Naive thymus-derived CD4-positive, alpha-beta T cell (primary cell): Measurements from ENCODE around the gene FER. TPM values are rescaled to one million over a fixed set of nuclear protein-coding genes. Genes with fewer than 3 reads are reported as not detected.
"Not testable (repeated sequence)": the region's sequence is repeated elsewhere in the genome, so short reads cannot be mapped to it uniquely, and the experiment has no call there.

Experiments used
- ATAC-seq: fragments of 150-1000 bp; cut with Tn5 transposase; 2 replicates; pipeline ENCODE4 v1.10.0; 2021; ENCODE audit warnings: mild to moderate bottlenecking, moderate library complexity
- CTCF ChIA-PET: fragments of 350-600 bp; sonication (Branson Sonifier 250); formaldehyde crosslinking; loops from one replicate; lab custom pipeline; 2021; ENCODE audit warnings: antibody characterized with exemption; lab: Charles Lee
- POLR2A ChIA-PET: fragments of 350-600 bp; sonication (Branson Sonifier 250); formaldehyde crosslinking; loops from one replicate; lab custom pipeline; 2021; ENCODE audit warnings: antibody characterized with exemption, inconsistent platforms; lab: Charles Lee
- DNase-seq, 9 donors: peaks; one replicate each; pipeline versions ENCODE4 v3.0.0 to v3.0.0-alpha.2; 2020 to 2022; ENCODE audit warnings: mixed read lengths in 1 of 9
- H3K27ac ChIP-seq: one replicate; pipeline ENCODE4 v1.7.0; 2013; ENCODE audit warnings: mild to moderate bottlenecking, low read depth, low read length, moderate library complexity
- H3K27me3 ChIP-seq, 2 donors: one replicate each; pipeline ENCODE4 v1.7.0; 2013; ENCODE audit warnings: low read length in 2 of 2, mild to moderate bottlenecking in 2 of 2, moderate library complexity in 2 of 2; ENCODE audit not compliant: control insufficient read depth in 2 of 2, insufficient read depth in 2 of 2
- H3K36me3 ChIP-seq, 3 experiments: 1 replicate in 2 of 3; 2 replicates in 1 of 3; pipeline ENCODE4 v1.7.0; 2013; ENCODE audit warnings: low read length in 3 of 3, mild to moderate bottlenecking in 3 of 3, moderate library complexity in 1 of 3; ENCODE audit not compliant: insufficient read depth in 3 of 3, control insufficient read depth in 2 of 3
- H3K4me1 ChIP-seq, 2 donors: one replicate each; pipeline ENCODE4 v1.7.0; 2013; ENCODE audit warnings: low read length in 2 of 2, mild to moderate bottlenecking in 2 of 2, moderate library complexity in 1 of 2; ENCODE audit not compliant: control insufficient read depth in 2 of 2, insufficient read depth in 2 of 2
- H3K4me3 ChIP-seq: 2 replicates; pipeline ENCODE4 v1.7.0; 2013; ENCODE audit warnings: mild to moderate bottlenecking, low read length
- H3K9me3 ChIP-seq, 3 experiments: 1 replicate in 2 of 3; 2 replicates in 1 of 3; pipeline ENCODE4 v1.7.0; 2013; ENCODE audit warnings: low read length in 3 of 3; ENCODE audit not compliant: control insufficient read depth in 2 of 3
- H3K27ac Mint-ChIP-seq, 9 donors: one replicate each; pipeline ENCODE4 v1.8.0; 2020 to 2022; ENCODE audit warnings: mixed read lengths in 9 of 9, mild to moderate bottlenecking in 8 of 9, moderate library complexity in 5 of 9, inconsistent platforms in 2 of 9
- H3K27me3 Mint-ChIP-seq, 5 donors: one replicate each; pipeline ENCODE4 v1.8.0; 2021 to 2022; ENCODE audit warnings: mixed read lengths in 5 of 5, mild to moderate bottlenecking in 1 of 5
- H3K36me3 Mint-ChIP-seq, 5 donors: one replicate each; pipeline ENCODE4 v1.8.0; 2020 to 2022; ENCODE audit warnings: mixed read lengths in 5 of 5, mild to moderate bottlenecking in 3 of 5, inconsistent platforms in 1 of 5
- H3K4me1 Mint-ChIP-seq, 7 donors: one replicate each; pipeline ENCODE4 v1.8.0; 2020 to 2022; ENCODE audit warnings: mixed read lengths in 7 of 7, mild to moderate bottlenecking in 3 of 7, inconsistent platforms in 1 of 7
- H3K4me3 Mint-ChIP-seq, 10 donors: one replicate each; pipeline ENCODE4 v1.8.0; 2020 to 2022; ENCODE audit warnings: mild to moderate bottlenecking in 10 of 10, mixed read lengths in 10 of 10, moderate library complexity in 6 of 10, inconsistent platforms in 2 of 10
- H3K9me3 Mint-ChIP-seq, 11 donors: one replicate each; pipeline ENCODE4 v1.8.0; 2020 to 2022; ENCODE audit warnings: mixed read lengths in 11 of 11, mild to moderate bottlenecking in 4 of 11, inconsistent platforms in 1 of 11, moderate library complexity in 1 of 11
- intact Hi-C, 2 donors: fragments of 100-400 bp; cut with micrococcal nuclease; formaldehyde crosslinking; loops; one replicate each; pipeline ENCODE4 v1.15.1; 2023
- polyA plus RNA-seq, 2 donors: library from polyadenylated mRNA; unstranded; fragments of 300-500 nt; fragmentation: Illumina TruSeq; gene quantifications; one replicate each; pipeline ENCODE4 v1.2.3, GENCODE V29; 2021
- total RNA-seq, 6 experiments: library from RNA in 5 of 6; stranded (reverse) in 5 of 6; gene quantifications; 1 replicate in 5 of 6; 2 replicates in 1 of 6; pipeline ENCODE4 v1.2.3 and lab custom pipeline; 2021 to 2026

FER gene
- total and polyA plus RNA-seq, 7 experiments from 2014 or later = 2.7 to 17.6 (median 13.8) TPM

GRCh38 chr5:109049565-109049964 lies 301.9 kb downstream of the FER start:
- Mint-ChIP-seq H3K4me1 (no peaks in the 10 kb centered on the region), H3K4me3 (no peak overlapping the region), H3K36me3 (peaks cover 0 to 48% (median 19%) of the 10 kb centered on the region in 5 donors), H3K27ac (no peak overlapping the region), H3K9me3 (no peaks in the 10 kb centered on the region), H3K27me3 (no peaks in the 10 kb centered on the region)
- intact Hi-C loops = no loop called here
- CTCF ChIA-PET = no interaction called here
- DNase-seq (no peak), ATAC-seq (no peak)
- no peaks in the 10 kb centered on the region for H3K27me3 ChIP-seq
- H3K36me3 ChIP-seq = no peaks in the 10 kb centered on the region
- H3K4me1 ChIP-seq = no peaks in the 10 kb centered on the region
- H3K4me3 ChIP-seq = no peak overlapping the region
- POLR2A ChIA-PET = no interaction called here
- H3K27ac ChIP-seq = no peak overlapping the region
- no peaks in the 10 kb centered on the region for H3K9me3 ChIP-seq

- H3K9me3 Mint-ChIP-seq, H3K27ac Mint-ChIP-seq, H3K36me3 ChIP-seq, DNase-seq, ATAC-seq, H3K4me3 Mint-ChIP-seq, H3K27me3 ChIP-seq, intact Hi-C loops, H3K4me1 Mint-ChIP-seq, POLR2A ChIA-PET, H3K9me3 ChIP-seq, CTCF ChIA-PET, H3K27ac ChIP-seq, H3K4me3 ChIP-seq, H3K4me1 ChIP-seq, H3K27me3 Mint-ChIP-seq: not testable (repeated sequence)
- peaks cover 0 to 47% (median 19%) of the 10 kb centered on the region in 5 donors for H3K36me3 Mint-ChIP-seq
Observed at GRCh38 chr5:109050321-109050720, 302.6 kb downstream of the FER start.

- H3K9me3 ChIP-seq, H3K9me3 Mint-ChIP-seq, intact Hi-C loops, H3K27me3 ChIP-seq, H3K4me1 Mint-ChIP-seq, H3K36me3 ChIP-seq, H3K27ac ChIP-seq, DNase-seq, ATAC-seq, H3K4me3 ChIP-seq, H3K4me3 Mint-ChIP-seq, H3K27ac Mint-ChIP-seq, CTCF ChIA-PET, H3K27me3 Mint-ChIP-seq, POLR2A ChIA-PET, H3K4me1 ChIP-seq: not testable (repeated sequence)
- peaks cover 0 to 45% (median 19%) of the 10 kb centered on the region in 5 donors for H3K36me3 Mint-ChIP-seq
Observed at GRCh38 chr5:109052216-109052615, 304.5 kb downstream of the FER start.

- no peaks in the 10 kb centered on the region for H3K27me3 ChIP-seq
- H3K4me1 Mint-ChIP-seq = no peaks in the 10 kb centered on the region
- DNase-seq (no peak), ATAC-seq (no peak)
- H3K27ac Mint-ChIP-seq = no peak overlapping the region
- ChIA-PET POLR2A (no interaction called here), CTCF (no interaction called here)
- no peaks in the 10 kb centered on the region for H3K36me3 ChIP-seq
- no peaks in the 10 kb centered on the region for H3K27me3 Mint-ChIP-seq
- no peak overlapping the region for H3K4me3 Mint-ChIP-seq
- H3K36me3 Mint-ChIP-seq = peaks cover 0 to 44% (median 21%) of the 10 kb centered on the region in 5 donors
- intact Hi-C loops = no loop called here
- H3K9me3 ChIP-seq = no peaks in the 10 kb centered on the region
- peaks cover 0 to 1% (median 0%) of the 10 kb centered on the region in 11 donors for H3K9me3 Mint-ChIP-seq
- no peaks in the 10 kb centered on the region for H3K4me1 ChIP-seq
- no peak overlapping the region for H3K4me3 ChIP-seq
- no peak overlapping the region for H3K27ac ChIP-seq
Observed at GRCh38 chr5:109053995-109054417, 306.3 kb downstream of the FER start.

- no peaks in the 10 kb centered on the region for H3K4me1 ChIP-seq
- H3K4me1 Mint-ChIP-seq = no peaks in the 10 kb centered on the region
- no peak overlapping the region for H3K4me3 ChIP-seq
- H3K9me3 Mint-ChIP-seq = peaks cover 0 to 2% (median 0%) of the 10 kb centered on the region in 11 donors
- DNase-seq (no peak), ATAC-seq (no peak)
- ChIA-PET CTCF (no interaction called here), POLR2A (no interaction called here)
- H3K9me3 ChIP-seq = no peaks in the 10 kb centered on the region
- peaks cover 0 to 12% (median 3%) of the 10 kb centered on the region in 5 donors for H3K36me3 Mint-ChIP-seq
- H3K36me3 ChIP-seq = no peaks in the 10 kb centered on the region
- H3K27ac Mint-ChIP-seq = no peak overlapping the region
- H3K27me3 ChIP-seq = no peaks in the 10 kb centered on the region
- intact Hi-C loops = no loop called here
- H3K27me3 Mint-ChIP-seq = no peaks in the 10 kb centered on the region
- no peak overlapping the region for H3K4me3 Mint-ChIP-seq
- no peak overlapping the region for H3K27ac ChIP-seq
Observed at GRCh38 chr5:109060378-109061025, 312.8 kb downstream of the FER start.

- Histone ChIP-seq H3K9me3 (no peaks in the 10 kb centered on the region), H3K27me3 (no peaks in the 10 kb centered on the region), H3K36me3 (no peaks in the 10 kb centered on the region), H3K4me1 (no peaks in the 10 kb centered on the region), H3K4me3 (no peak overlapping the region), H3K27ac (no peak overlapping the region)
- intact Hi-C loops = no loop called here
- peaks cover 0 to 2% (median 0%) of the 10 kb centered on the region in 11 donors for H3K9me3 Mint-ChIP-seq
- ChIA-PET CTCF (no interaction called here), POLR2A (no interaction called here)
- DNase-seq (no peak), ATAC-seq (no peak)
- no peaks in the 10 kb centered on the region for H3K27me3 Mint-ChIP-seq
- H3K4me3 Mint-ChIP-seq = no peak overlapping the region
- H3K36me3 Mint-ChIP-seq = peaks cover 0 to 9% (median 8%) of the 10 kb centered on the region in 5 donors
- H3K27ac Mint-ChIP-seq = no peak overlapping the region
- no peaks in the 10 kb centered on the region for H3K4me1 Mint-ChIP-seq
Observed at GRCh38 chr5:109062664-109063063, 315.0 kb downstream of the FER start.

- H3K9me3 ChIP-seq = no peaks in the 10 kb centered on the region
- no peaks in the 10 kb centered on the region for H3K27me3 Mint-ChIP-seq
Observed at GRCh38 chr5:109063223-109063622, 315.5 kb downstream of the FER start.

More at GRCh38 chr5:109063223-109063622, 315.5 kb downstream of the FER start:
- Histone ChIP-seq H3K27me3 (no peaks in the 10 kb centered on the region), H3K4me3 (no peak overlapping the region), H3K36me3 (no peaks in the 10 kb centered on the region), H3K4me1 (no peaks in the 10 kb centered on the region), H3K27ac (no peak overlapping the region)
- intact Hi-C loops = no loop called here
- Mint-ChIP-seq H3K27ac (no peak overlapping the region), H3K36me3 (peaks cover 0 to 9% (median 8%) of the 10 kb centered on the region in 5 donors), H3K9me3 (peaks cover 0 to 2% (median 0%) of the 10 kb centered on the region in 11 donors), H3K4me1 (no peaks in the 10 kb centered on the region), H3K4me3 (no peak overlapping the region)
- DNase-seq = no peak
- no peak for ATAC-seq
- ChIA-PET CTCF (no interaction called here), POLR2A (no interaction called here)
